NCI-H82 treated with DMSO at 0.1 percent for 48 hours (cell line): ENCODE results near the gene ASTN2.

Source experiments
- DNase-seq: peaks from one replicate; lab custom pipeline; 2025; ENCODE audit not compliant: unreplicated experiment; lab: John Stamatoyannopoulos, UW

The ASTN2 gene

GRCh38 chr9:116596646-116597045, 818.2 kb downstream of the ASTN2 start:
- DNase-seq, result peak; percentile 95

- no peak for DNase-seq
Observed at GRCh38 chr9:116594547-116594946, 820.3 kb downstream of the ASTN2 start.

GRCh38 chr9:116592970-116593369, 821.9 kb downstream of the ASTN2 start:
- DNase-seq, result no peak

GRCh38 chr9:116589392-116590354, 825.2 kb downstream of the ASTN2 start:
- peak; percentile 84 for DNase-seq

- no peak for DNase-seq
Observed at GRCh38 chr9:116587919-116588318, 826.9 kb downstream of the ASTN2 start.

- no peak for DNase-seq
Observed at GRCh38 chr9:116585896-116586295, 829.0 kb downstream of the ASTN2 start.

GRCh38 chr9:116585204-116585603, 829.7 kb downstream of the ASTN2 start:
- DNase-seq, result no peak

GRCh38 chr9:116580853-116581252, 834.0 kb downstream of the ASTN2 start:
- DNase-seq, result no peak

GRCh38 chr9:116576386-116576785, 838.5 kb downstream of the ASTN2 start:
- no peak for DNase-seq

- DNase-seq, result no peak
Observed at GRCh38 chr9:116574027-116574679, 840.7 kb downstream of the ASTN2 start.

- peak; percentile 19 for DNase-seq
Observed at GRCh38 chr9:116572095-116572748, 842.6 kb downstream of the ASTN2 start.

- DNase-seq, result no peak
Observed at GRCh38 chr9:116569111-116569510, 845.7 kb downstream of the ASTN2 start.

GRCh38 chr9:116566677-116567488, 848.0 kb downstream of the ASTN2 start:
- no peak for DNase-seq

GRCh38 chr9:116565986-116566385, 848.9 kb downstream of the ASTN2 start:
- DNase-seq, result no peak

GRCh38 chr9:116564266-116564793, 850.5 kb downstream of the ASTN2 start:
- DNase-seq, result no peak

- no peak for DNase-seq
Observed at GRCh38 chr9:116558818-116559540, 855.9 kb downstream of the ASTN2 start.

- no peak for DNase-seq
Observed at GRCh38 chr9:116558035-116558434, 856.8 kb downstream of the ASTN2 start.

- no peak for DNase-seq
Observed at GRCh38 chr9:116555556-116556155, 859.2 kb downstream of the ASTN2 start.

- DNase-seq, result no peak
Observed at GRCh38 chr9:116555119-116555518, 859.7 kb downstream of the ASTN2 start.
